Psoas muscle (tissue), 8 donors: ENCODE measurements around the gene TLN1. TPM values are rescaled to one million over a fixed set of nuclear protein-coding genes. Genes with fewer than 3 reads are reported as not detected.

Experiments
- ATAC-seq, 4 donors: fragments of 200-7000 bp; cut with Tn5 transposase; one replicate each; pipeline ENCODE4 v1.9.1; 2020; ENCODE audit warnings: moderate library complexity in 3 of 4, mild to moderate bottlenecking in 2 of 4
- DNase-seq, 2 donors: peaks; one replicate each; pipeline ENCODE4 v3.0.0-alpha.2; 2020
- H3K27ac ChIP-seq: fragments of 200-600 bp; one replicate; pipeline ENCODE4 v1.8.0; 2022
- H3K27me3 ChIP-seq, 3 donors: fragments of 200-600 bp in 1 of 3; one replicate each; pipeline versions ENCODE4 v1.6.1 to v1.8.0; 2013 to 2022; ENCODE audit warnings: low read length in 2 of 3, mild to moderate bottlenecking in 2 of 3, moderate library complexity in 1 of 3; ENCODE audit not compliant: insufficient read depth in 3 of 3
- H3K36me3 ChIP-seq, 2 donors: fragments of 200-600 bp in 1 of 2; one replicate each; pipeline versions ENCODE4 v1.6.1 to v1.8.0; 2013 to 2022; ENCODE audit warnings: low read depth in 1 of 2, mild to moderate bottlenecking in 1 of 2, moderate library complexity in 1 of 2; ENCODE audit not compliant: insufficient read depth in 1 of 2
- H3K4me1 ChIP-seq: fragments of 200-600 bp; one replicate; pipeline ENCODE4 v1.8.0; 2022
- H3K4me3 ChIP-seq: fragments of 200-600 bp; one replicate; pipeline ENCODE4 v1.8.0; 2022; ENCODE audit warnings: mild to moderate bottlenecking
- H3K9me3 ChIP-seq: fragments of 200-600 bp; one replicate; pipeline ENCODE4 v1.8.0; 2022
- WGBS, 3 donors: extraction: QIAGEN DNeasy Blood & Tissue Kit; methylation state at CpG; one replicate each; pipeline versions ENCODE4 v1.1.6 to v1.1.7; 2013; 5-methylcytosine and 5-hydroxymethylcytosine counted together
- intact Hi-C, 2 donors: fragments of 100-400 bp; cut with DNase I; formaldehyde crosslinking; loops; one replicate each; pipeline versions ENCODE4 v1.11.0 to v1.14.2; 2022
- polyA plus RNA-seq, 3 donors: library from polyadenylated mRNA; stranded (reverse); fragments of 200-250 nt; gene quantifications; one replicate each; pipeline ENCODE4 v1.2.3, GENCODE V29; 2013
- total RNA-seq, 4 donors: library from RNA; stranded (reverse); fragmentation: NEBNext Ultra II Directional in 2 of 4; extraction: Animal tissue kit (Norgen Biotek cat#: 25700) in 2 of 4; gene quantifications; one replicate each; pipeline versions ENCODE4 v1.2.1 to v1.2.4, GENCODE V29; 2021 to 2023
- TF ChIP-seq, protein P1 (sequence below): fragments of 200-600 bp; IDR thresholded peaks from one replicate; pipeline ENCODE4 v1.8.0; 2022; ENCODE audit warnings: antibody characterized with exemption
- donor health status: healthy with polysubstance abuse.
- donor health status: DM: no; HTN: no; CAD: no; lungs with moderate emphysema.
- donor health status: Bipolar disorder and iron deficiency.
- donor health status: healthy.
- donor health status: DM: yes; HTN: yes; CAD: no.
- donor health status: DM: no; HTN: no; CAD: no.
- donor health status: DM: no; HTN: no; CAD: no.
- donor health status: DM: yes; HTN: yes; CAD: no.

TLN1 gene
- total and polyA plus RNA-seq, 7 donors, result 88.2 to 320 (median 150) TPM

DNA sequence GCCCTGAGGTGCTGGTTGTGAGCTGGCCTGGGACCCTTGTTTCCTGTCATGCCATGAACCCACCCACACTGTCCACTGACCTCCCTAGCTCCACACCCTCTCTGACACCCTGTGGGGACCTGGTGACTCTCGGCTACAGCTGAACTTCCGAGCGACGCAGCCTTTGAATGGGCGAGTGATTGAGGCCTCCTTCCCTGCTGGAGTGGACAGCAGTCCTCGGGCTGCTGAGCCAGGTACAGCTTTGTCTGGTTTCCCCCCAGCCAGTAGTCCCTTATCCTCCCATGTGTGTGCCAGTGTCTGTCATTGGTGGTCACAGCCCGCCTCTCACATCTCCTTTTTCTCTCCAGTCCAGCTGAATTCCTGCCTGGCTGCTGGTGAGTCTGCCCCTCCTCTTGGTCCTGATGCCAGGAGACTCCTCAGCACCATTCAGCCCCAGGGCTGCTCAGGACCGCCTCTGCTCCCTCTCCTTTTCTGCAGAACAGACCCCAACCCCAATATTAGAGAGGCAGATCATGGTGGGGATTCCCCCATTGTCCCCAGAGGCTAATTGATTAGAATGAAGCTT lies 52.1 kb downstream of the TLN1 start:
- TF ChIP-seq, protein P1, sequence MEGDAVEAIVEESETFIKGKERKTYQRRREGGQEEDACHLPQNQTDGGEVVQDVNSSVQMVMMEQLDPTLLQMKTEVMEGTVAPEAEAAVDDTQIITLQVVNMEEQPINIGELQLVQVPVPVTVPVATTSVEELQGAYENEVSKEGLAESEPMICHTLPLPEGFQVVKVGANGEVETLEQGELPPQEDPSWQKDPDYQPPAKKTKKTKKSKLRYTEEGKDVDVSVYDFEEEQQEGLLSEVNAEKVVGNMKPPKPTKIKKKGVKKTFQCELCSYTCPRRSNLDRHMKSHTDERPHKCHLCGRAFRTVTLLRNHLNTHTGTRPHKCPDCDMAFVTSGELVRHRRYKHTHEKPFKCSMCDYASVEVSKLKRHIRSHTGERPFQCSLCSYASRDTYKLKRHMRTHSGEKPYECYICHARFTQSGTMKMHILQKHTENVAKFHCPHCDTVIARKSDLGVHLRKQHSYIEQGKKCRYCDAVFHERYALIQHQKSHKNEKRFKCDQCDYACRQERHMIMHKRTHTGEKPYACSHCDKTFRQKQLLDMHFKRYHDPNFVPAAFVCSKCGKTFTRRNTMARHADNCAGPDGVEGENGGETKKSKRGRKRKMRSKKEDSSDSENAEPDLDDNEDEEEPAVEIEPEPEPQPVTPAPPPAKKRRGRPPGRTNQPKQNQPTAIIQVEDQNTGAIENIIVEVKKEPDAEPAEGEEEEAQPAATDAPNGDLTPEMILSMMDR, result no peak
- no peak for DNase-seq
- H3K27me3 ChIP-seq, result no peaks in the 10 kb centered on the region
- intact Hi-C loops, result no loop called here
- 74 to 81% (median 76%) methylated on average over 8 of the region's 8 CpGs for WGBS, 3 donors
- no peak overlapping the region for H3K4me3 ChIP-seq
- no peaks in the 10 kb centered on the region for H3K9me3 ChIP-seq
- H3K27ac ChIP-seq, result no peak overlapping the region
- peak in 1 of 4 donors; percentile 2 for ATAC-seq
- peaks cover 0 to 25% of the 10 kb centered on the region in 2 donors for H3K36me3 ChIP-seq
- peaks cover 22% of the 10 kb centered on the region for H3K4me1 ChIP-seq

DNA sequence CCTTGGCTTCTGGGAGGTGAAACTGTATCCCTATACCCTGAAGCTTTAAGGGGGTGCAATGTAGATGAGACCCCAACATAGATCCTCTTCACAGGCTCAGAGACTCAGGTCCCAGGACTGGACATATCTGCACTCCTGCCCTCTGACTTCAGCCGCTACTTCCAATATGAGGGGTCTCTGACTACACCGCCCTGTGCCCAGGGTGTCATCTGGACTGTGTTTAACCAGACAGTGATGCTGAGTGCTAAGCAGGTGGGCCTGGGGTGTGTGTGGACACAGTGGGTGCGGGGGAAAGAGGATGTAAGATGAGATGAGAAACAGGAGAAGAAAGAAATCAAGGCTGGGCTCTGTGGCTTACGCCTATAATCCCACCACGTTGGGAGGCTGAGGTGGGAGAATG lies 52.9 kb downstream of the TLN1 start:
- H3K27ac ChIP-seq, result no peak overlapping the region
- DNase-seq (no peak), ATAC-seq (no peak)
- intact Hi-C loops, result no loop called here
- peaks cover 0 to 17% of the 10 kb centered on the region in 2 donors for H3K36me3 ChIP-seq
- H3K9me3 ChIP-seq, result no peaks in the 10 kb centered on the region
- H3K27me3 ChIP-seq, result no peaks in the 10 kb centered on the region
- H3K4me1 ChIP-seq, result peaks cover 18% of the 10 kb centered on the region
- H3K4me3 ChIP-seq, result no peak overlapping the region
- WGBS, 3 donors, result 84 to 91% (median 88%) methylated on average over 5 of the region's 5 CpGs
- TF ChIP-seq, protein P1, result no peak

DNA sequence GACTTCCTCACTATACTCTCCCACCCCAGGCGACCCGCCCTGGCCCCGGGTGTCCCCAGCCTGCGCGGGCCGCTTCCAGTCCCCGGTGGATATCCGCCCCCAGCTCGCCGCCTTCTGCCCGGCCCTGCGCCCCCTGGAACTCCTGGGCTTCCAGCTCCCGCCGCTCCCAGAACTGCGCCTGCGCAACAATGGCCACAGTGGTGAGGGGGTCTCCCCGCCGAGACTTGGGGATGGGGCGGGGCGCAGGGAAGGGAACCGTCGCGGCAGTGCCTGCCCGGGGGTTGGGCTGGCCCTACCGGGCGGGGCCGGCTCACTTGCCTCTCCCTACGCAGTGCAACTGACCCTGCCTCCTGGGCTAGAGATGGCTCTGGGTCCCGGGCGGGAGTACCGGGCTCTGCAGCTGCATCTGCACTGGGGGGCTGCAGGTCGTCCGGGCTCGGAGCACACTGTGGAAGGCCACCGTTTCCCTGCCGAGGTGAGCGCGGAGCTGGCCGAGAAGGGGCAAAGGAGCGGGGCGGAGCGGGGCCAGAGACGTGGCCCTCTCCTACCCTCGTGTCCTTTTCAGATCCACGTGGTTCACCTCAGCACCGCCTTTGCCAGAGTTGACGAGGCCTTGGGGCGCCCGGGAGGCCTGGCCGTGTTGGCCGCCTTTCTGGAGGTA lies 56.1 kb downstream of the TLN1 start:
- peak in 3 of 4 donors; percentile 25 to 32 (median 26) for ATAC-seq
- 4 to 6% (median 5%) methylated on average over 45 to 51 of the region's 51 CpGs for WGBS, 3 donors
- TF ChIP-seq, protein P1, result no peak
- H3K9me3 ChIP-seq, result no peaks in the 10 kb centered on the region
- DNase-seq, result peak in 1 of 2 donors; percentile 66
- H3K4me3 ChIP-seq, result peak overlapping the region; percentile 72
- H3K36me3 ChIP-seq, result no peaks in the 10 kb centered on the region
- peaks cover 20% of the 10 kb centered on the region for H3K4me1 ChIP-seq
- no peak overlapping the region for H3K27ac ChIP-seq
- no peaks in the 10 kb centered on the region for H3K27me3 ChIP-seq
- intact Hi-C loops, result loop anchor here in 1 of 2 donors (2.0 kb wide), 1 partner anchor 43 kb away; no protein-coding TSS in a partner anchor

DNA sequence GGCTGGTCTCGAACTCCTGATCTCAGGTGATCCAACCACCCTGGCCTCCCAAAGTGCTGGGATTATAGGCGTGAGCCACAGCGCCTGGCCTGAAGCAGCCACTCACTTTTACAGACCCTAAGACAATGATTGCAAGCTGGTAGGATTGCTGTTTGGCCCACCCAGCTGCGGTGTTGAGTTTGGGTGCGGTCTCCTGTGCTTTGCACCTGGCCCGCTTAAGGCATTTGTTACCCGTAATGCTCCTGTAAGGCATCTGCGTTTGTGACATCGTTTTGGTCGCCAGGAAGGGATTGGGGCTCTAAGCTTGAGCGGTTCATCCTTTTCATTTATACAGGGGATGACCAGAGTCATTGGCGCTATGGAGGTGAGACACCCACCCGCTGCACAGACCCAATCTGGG lies 56.8 kb downstream of the TLN1 start:
- 48 to 53% (median 52%) methylated on average over 13 of the region's 13 CpGs for WGBS, 3 donors
- intact Hi-C loops, result loop anchor here in 1 of 2 donors (2.0 kb wide), 1 partner anchor 44 kb away; no protein-coding TSS in a partner anchor
- Histone ChIP-seq H3K9me3 (no peaks in the 10 kb centered on the region), H3K27ac (no peak overlapping the region), H3K27me3 (no peaks in the 10 kb centered on the region), H3K36me3 (no peaks in the 10 kb centered on the region), H3K4me3 (peak overlapping the region; percentile 72), H3K4me1 (peaks cover 20% of the 10 kb centered on the region)
- no peak for ATAC-seq
- no peak for DNase-seq
- TF ChIP-seq, protein P1, result no peak
